BJ (cell line): ENCODE data around the gene LYPD6B. TPM values are rescaled to one million over a fixed set of nuclear protein-coding genes. Genes with fewer than 3 reads are reported as not detected.

Experiments used
- CTCF ChIA-PET: fragments of 350-600 bp; formaldehyde crosslinking; extraction: SDS; loops from one replicate; lab custom pipeline; 2021; ENCODE audit warnings: antibody characterized with exemption, inconsistent platforms; lab: Yijun Ruan, JAX
- POLR2A ChIA-PET: fragments of 300-600 bp; sonication (Branson Sonifier 250); formaldehyde crosslinking; extraction: SDS; loops from one replicate; lab custom pipeline; 2021; ENCODE audit warnings: antibody characterized with exemption; lab: Charles Lee
- DNase-seq: peaks from one replicate; pipeline ENCODE4 v3.0.0-alpha.2; 2011; ENCODE audit warnings: low read depth
- H3K27me3 ChIP-seq: 2 replicates; pipeline ENCODE4 v1.6.0; 2011; ENCODE audit warnings: low read length; ENCODE audit not compliant: control insufficient read depth, insufficient read depth
- H3K36me3 ChIP-seq: 2 replicates; pipeline ENCODE4 v1.5.1; 2011; ENCODE audit warnings: low read length; ENCODE audit not compliant: control insufficient read depth, insufficient read depth
- H3K4me3 ChIP-seq: 2 replicates; pipeline ENCODE4 v1.5.1; 2011; ENCODE audit warnings: low read depth, mild to moderate bottlenecking, control low read depth, low read length
- CTCF ChIP-seq: IDR thresholded peaks from 2 replicates; pipeline ENCODE4 v1.5.1; 2011; ENCODE audit warnings: low read depth, mild to moderate bottlenecking, control low read depth, inconsistent platforms, low read length, moderate library complexity; ENCODE audit not compliant: insufficient read depth
- polyA plus RNA-seq: library from polyadenylated mRNA; depleted of rRNA; stranded (reverse); fragments of >200 nt; gene quantifications from 2 replicates; pipeline ENCODE4 v1.2.3, GENCODE V29; 2011

The LYPD6B gene
- polyA plus RNA-seq, 1 experiment, result 19.1 TPM

- DNase-seq, result no peak
- no peaks in the 10 kb centered on the region for H3K36me3 ChIP-seq
- ChIA-PET CTCF (interaction anchor here (1.1 to 8.3 kb wide), 2 partner anchors 22 to 550 kb away, joined by 3 to 65 read pairs; no protein-coding TSS in a partner anchor), POLR2A (interaction anchor here (0.7 kb wide), 1 partner anchor 1479 kb away, joined by 3 read pairs; no protein-coding TSS in a partner anchor)
- peaks cover 6% of the 10 kb centered on the region; the same call in 1 of the 2 replicates for H3K27me3 ChIP-seq
- H3K4me3 ChIP-seq, result no peak overlapping the region
- no peak for TF ChIP-seq CTCF
Observed at GRCh38 chr2:149012545-149012944, 26.0 kb upstream of the LYPD6B start.

- CTCF ChIA-PET, result interaction anchor here (0.6 to 8.3 kb wide), 4 partner anchors 10 to 547 kb away, joined by 3 to 65 read pairs (median 10); no protein-coding TSS in a partner anchor
- TF ChIP-seq CTCF, result no peak
- peaks cover 2% of the 10 kb centered on the region; the same call in 1 of the 2 replicates for H3K27me3 ChIP-seq
- H3K36me3 ChIP-seq, result no peaks in the 10 kb centered on the region
- POLR2A ChIA-PET, result no interaction called here
- no peak overlapping the region for H3K4me3 ChIP-seq
- DNase-seq, result no peak
Observed at GRCh38 chr2:149015501-149015900, 23.0 kb upstream of the LYPD6B start.

- CTCF ChIA-PET, result interaction anchor here (0.6 to 8.3 kb wide), 16 partner anchors 7 to 551 kb away, joined by 3 to 65 read pairs (median 4); partner anchors contain the start of gene LYPD6
- POLR2A ChIA-PET, result no interaction called here
- DNase-seq, result no peak
- TF ChIP-seq CTCF, result no peak
- H3K36me3 ChIP-seq, result no peaks in the 10 kb centered on the region
- H3K4me3 ChIP-seq, result no peak overlapping the region
- peaks cover 2% of the 10 kb centered on the region; the same call in 1 of the 2 replicates for H3K27me3 ChIP-seq
Observed at GRCh38 chr2:149015926-149016563, 22.5 kb upstream of the LYPD6B start.

DNA sequence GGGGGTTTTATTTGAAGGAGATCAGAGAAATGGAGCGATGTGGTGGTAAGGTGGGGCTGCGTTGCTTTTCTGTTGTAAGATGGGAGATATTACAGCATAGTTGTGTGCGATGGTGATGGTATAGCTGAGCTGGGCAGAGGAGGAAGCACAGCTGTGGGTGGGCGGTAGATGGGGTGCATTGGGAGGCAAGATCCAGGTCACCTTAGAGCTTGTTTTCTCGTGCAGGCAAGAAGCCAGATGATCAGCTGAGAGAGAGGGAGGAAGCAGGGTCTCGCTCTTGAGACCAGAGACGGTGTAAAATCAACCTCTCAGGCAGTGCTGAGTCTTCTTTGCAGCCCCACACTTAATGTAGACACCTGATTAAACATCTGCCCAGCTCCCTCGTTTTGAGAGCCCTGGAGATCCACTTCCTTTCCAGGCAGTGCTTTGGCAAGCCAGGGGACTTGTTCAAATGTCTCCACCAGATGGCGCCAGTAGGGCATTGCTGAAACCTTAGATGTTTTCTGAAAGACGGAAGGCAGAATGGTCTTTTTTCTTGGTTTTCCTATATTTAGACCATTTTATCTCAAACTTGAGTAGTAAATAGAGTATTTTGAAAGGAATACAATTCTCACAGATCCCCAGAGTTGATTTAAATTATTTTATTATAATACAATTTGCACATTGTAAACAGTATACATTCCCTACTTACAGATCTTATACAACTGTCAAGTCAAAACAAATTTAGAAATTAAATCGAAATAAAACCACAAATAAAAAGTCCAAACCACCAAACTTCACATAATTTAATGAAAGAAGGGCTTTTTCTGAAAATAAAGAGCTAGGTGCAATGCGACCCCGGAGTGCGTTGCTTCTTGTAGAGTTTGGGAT is 21.1 kb upstream of the LYPD6B start:
- no peak overlapping the region for H3K4me3 ChIP-seq
- POLR2A ChIA-PET, result no interaction called here
- peak; percentile 83 for TF ChIP-seq CTCF
- no peaks in the 10 kb centered on the region for H3K36me3 ChIP-seq
- H3K27me3 ChIP-seq, result peaks cover 2% of the 10 kb centered on the region; the same call in 1 of the 2 replicates
- CTCF ChIA-PET, result interaction anchor here (0.7 to 8.3 kb wide), 41 partner anchors 8 to 560 kb away, joined by 3 to 65 read pairs (median 4); partner anchors contain the start of genes LYPD6 and LYPD6B
- DNase-seq, result no peak

DNA sequence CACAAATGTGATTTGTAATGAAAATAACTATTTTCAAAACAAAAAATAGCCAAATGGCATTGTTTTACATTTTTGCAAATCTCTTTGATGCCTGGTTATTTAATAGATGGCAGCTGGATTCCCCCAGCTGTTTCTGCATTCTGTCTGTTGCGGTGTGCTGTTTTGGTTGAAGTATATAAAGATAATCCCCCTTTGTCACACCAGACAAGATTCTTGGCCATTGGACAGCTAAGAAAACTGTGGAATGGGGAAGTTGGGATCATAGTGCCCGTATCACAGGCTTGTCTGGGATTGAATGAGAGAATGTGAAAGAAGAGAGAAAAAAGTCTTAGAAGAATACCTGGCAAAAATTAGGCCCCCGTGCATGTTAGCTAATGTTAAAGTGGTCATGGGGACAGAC is 19.5 kb upstream of the LYPD6B start:
- Histone ChIP-seq H3K36me3 (no peaks in the 10 kb centered on the region), H3K27me3 (no peaks in the 10 kb centered on the region), H3K4me3 (no peak overlapping the region)
- no peak for TF ChIP-seq CTCF
- DNase-seq, result no peak
- ChIA-PET POLR2A (no interaction called here), CTCF (interaction anchor here (1.3 to 8.3 kb wide), 11 partner anchors 9 to 554 kb away, joined by 3 to 65 read pairs (median 10); no protein-coding TSS in a partner anchor)
